GM10266 (cell line): ENCODE measurements around the gene TXNDC11.

Source experiments
- DNase-seq: peaks from one replicate; pipeline ENCODE4 v3.0.0; 2012; ENCODE audit errors: extremely low spot score
- TF ChIP-seq, protein P1 (sequence below): IDR thresholded peaks from 2 replicates; pipeline ENCODE4 v1.5.1; 2012; ENCODE audit warnings: mild to moderate bottlenecking, low read depth; ENCODE audit not compliant: control insufficient read depth, insufficient read depth; ENCODE audit errors: missing control alignments

The TXNDC11 gene

DNA sequence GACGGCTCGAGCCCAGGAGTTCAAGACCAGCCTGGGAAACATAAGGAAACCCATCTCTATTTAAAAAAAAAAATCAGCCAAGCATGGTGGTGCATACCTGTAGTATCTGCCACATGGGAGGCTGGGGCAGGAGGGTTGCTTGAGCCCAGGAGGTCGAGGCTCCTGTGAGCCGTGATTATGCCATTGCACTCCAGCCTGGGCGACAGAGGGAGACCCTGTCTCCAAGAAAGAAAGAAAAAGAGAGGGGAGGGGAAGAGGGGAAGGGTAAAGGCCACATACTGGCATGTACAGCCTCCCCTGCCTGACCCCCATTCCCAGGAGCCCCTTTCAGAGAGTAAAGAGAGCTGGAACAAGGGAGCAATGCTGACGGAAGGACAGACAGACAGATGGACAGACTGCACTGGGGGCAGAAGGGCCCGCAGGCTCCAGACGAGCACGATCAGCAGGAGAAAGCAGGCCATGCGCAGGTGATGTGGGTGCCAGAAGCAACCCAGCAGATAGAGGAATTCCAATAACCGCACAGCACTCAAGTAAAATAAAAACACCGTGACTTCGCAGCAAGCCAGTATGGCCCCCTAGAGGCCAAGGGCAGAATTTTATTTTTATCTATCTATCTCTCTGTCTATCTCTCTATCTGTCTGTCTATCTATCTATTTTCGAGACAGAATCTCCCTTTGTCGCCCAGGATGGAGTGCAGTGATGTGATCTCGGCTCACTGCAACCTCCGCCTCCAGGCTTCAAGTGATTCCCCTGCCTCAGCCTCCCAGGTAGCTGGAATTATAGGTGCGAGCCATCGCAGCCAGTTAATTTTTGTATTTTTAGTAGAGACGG lies 101.5 kb downstream of the TXNDC11 start:
- peak; percentile 57 for DNase-seq
- TF ChIP-seq, protein P1, sequence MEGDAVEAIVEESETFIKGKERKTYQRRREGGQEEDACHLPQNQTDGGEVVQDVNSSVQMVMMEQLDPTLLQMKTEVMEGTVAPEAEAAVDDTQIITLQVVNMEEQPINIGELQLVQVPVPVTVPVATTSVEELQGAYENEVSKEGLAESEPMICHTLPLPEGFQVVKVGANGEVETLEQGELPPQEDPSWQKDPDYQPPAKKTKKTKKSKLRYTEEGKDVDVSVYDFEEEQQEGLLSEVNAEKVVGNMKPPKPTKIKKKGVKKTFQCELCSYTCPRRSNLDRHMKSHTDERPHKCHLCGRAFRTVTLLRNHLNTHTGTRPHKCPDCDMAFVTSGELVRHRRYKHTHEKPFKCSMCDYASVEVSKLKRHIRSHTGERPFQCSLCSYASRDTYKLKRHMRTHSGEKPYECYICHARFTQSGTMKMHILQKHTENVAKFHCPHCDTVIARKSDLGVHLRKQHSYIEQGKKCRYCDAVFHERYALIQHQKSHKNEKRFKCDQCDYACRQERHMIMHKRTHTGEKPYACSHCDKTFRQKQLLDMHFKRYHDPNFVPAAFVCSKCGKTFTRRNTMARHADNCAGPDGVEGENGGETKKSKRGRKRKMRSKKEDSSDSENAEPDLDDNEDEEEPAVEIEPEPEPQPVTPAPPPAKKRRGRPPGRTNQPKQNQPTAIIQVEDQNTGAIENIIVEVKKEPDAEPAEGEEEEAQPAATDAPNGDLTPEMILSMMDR, result peak; percentile 71

GRCh38 chr16:11639925-11640899 lies 102.4 kb downstream of the TXNDC11 start:
- DNase-seq, result no peak
- TF ChIP-seq, protein P1, result no peak

- TF ChIP-seq, protein P1, result no peak
- DNase-seq, result no peak
Measured at GRCh38 chr16:11639008-11639562, 103.6 kb downstream of the TXNDC11 start.

DNA sequence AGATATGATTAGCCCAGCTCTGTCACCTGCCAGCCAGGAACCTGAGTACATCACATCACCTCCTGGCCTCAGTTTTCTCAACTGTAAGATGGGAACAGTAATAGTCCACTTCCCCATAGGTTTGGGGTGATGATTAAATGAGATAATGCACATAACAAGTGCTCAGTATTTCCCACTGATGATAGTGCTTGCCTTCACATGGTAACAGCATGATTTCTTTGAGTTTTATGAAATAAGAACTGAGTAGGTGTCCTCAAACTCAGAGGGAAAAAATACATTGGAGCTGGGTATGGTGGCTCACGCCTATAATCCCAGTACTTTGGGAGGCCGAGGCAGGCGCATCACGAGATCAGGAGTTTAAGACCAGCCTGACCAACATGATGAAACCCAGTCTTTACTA lies 104.5 kb downstream of the TXNDC11 start:
- TF ChIP-seq, protein P1, result no peak
- no peak for DNase-seq

DNA sequence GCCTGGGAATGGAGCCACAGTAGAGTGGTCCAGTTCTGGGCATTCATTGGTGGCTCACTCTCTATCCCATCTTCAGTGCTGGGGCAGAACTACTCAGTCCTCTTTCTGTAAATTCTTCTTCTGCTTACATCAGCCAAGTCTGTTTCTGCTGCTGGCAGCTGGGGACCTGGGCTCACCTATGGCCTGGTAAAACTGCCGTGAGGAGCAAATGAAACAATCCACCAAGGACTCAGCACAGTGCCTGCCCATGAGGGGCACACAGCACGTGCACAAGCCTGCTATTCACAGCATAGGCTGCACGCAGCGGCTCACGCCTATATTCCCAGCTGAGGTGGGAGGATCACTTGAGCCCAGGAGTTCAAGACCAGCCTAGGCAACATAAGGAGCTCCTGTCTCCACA lies 105.3 kb downstream of the TXNDC11 start:
- TF ChIP-seq, protein P1, result no peak
- no peak for DNase-seq

DNA sequence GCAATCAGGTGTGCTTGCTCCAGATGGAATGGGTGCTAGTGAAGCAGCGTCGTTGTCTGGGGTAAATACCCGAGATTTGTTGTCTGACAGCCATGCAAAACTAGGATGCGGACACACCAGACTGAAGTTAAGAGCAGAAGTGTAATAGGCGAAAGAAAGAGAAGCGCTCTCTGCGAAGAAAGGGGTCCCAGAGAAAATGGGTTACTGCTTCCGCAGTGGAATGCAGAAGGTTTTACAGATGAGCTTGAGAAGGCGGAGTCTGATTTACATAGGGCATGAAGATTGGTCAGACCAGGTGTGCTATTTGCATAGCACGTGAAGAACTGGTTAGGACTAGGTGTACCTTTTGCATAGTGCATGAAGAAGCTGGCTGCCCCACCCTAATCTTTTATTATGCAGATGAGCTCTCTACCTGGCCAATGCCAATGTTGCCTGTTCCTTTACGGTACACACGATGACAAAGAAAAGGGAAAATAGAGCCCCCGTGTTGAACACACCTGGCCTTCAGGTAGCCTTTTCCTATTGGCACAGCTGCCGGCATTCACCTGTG lies 106.4 kb downstream of the TXNDC11 start:
- DNase-seq, result no peak

More for the DNA sequence above, 106.4 kb downstream of the TXNDC11 start:
- TF ChIP-seq, protein P1, result no peak
